GM21723 (cell line): ENCODE measurements around the gene ENTR1.

Experiments
- ATAC-seq: cut with Tn5 transposase; IDR thresholded peaks from one replicate; pipeline ENCODE4 v1.9.1; 2021; ENCODE audit warnings: mild to moderate bottlenecking, moderate library complexity; ENCODE audit not compliant: unreplicated experiment

The ENTR1 gene

GRCh38 chr9:136379003-136379287 is 31.5 kb downstream of the ENTR1 start:
- ATAC-seq, result no peak

GRCh38 chr9:136378170-136379002 is 32.0 kb downstream of the ENTR1 start:
- ATAC-seq, result no peak

- no peak for ATAC-seq
These were observed 32.9 kb downstream of the ENTR1 start for GRCh38 chr9:136377341-136378169.

GRCh38 chr9:136376457-136376856 is 34.0 kb downstream of the ENTR1 start:
- no peak for ATAC-seq

- ATAC-seq, result no peak
These were observed 35.3 kb downstream of the ENTR1 start for GRCh38 chr9:136375096-136375495.

- no peak for ATAC-seq
These were observed 36.2 kb downstream of the ENTR1 start for GRCh38 chr9:136374183-136374575.

- no peak for ATAC-seq
These were observed 36.9 kb downstream of the ENTR1 start, which contains the start of gene CARD9 for GRCh38 chr9:136373300-136374182. Gene CARD9 (minus strand): TSS chr9:136373669. CDS start chr9:136372078, 1,591 bp downstream.

GRCh38 chr9:136372561-136373299 is 37.7 kb downstream of the ENTR1 start:
- ATAC-seq, result no peak

GRCh38 chr9:136372006-136372405 is 38.4 kb downstream of the ENTR1 start:
- ATAC-seq, result no peak

- no peak for ATAC-seq
These were observed 38.9 kb downstream of the ENTR1 start for GRCh38 chr9:136371533-136371880.

- no peak for ATAC-seq
These were observed 39.5 kb downstream of the ENTR1 start for GRCh38 chr9:136370687-136371532.

GRCh38 chr9:136370037-136370436 is 40.4 kb downstream of the ENTR1 start:
- ATAC-seq, result no peak

GRCh38 chr9:136368190-136368589 is 42.2 kb downstream of the ENTR1 start:
- ATAC-seq, result no peak

- ATAC-seq, result no peak
These were observed 42.9 kb downstream of the ENTR1 start for GRCh38 chr9:136367296-136368145.

- ATAC-seq, result no peak
These were observed 43.6 kb downstream of the ENTR1 start for GRCh38 chr9:136366826-136367225.

GRCh38 chr9:136365775-136366222 is 44.6 kb downstream of the ENTR1 start:
- no peak for ATAC-seq

- ATAC-seq, result no peak
These were observed 45.3 kb downstream of the ENTR1 start for GRCh38 chr9:136364942-136365774.
